Psoas muscle (tissue), 8 donors: Measurements from ENCODE around the gene ARHGAP35. TPM values are rescaled to one million over a fixed set of nuclear protein-coding genes. Genes with fewer than 3 reads are reported as not detected.

ENCODE experiments used
- ATAC-seq, 4 donors: fragments of 200-7000 bp; cut with Tn5 transposase; one replicate each; pipeline ENCODE4 v1.9.1; 2020; ENCODE audit warnings: moderate library complexity in 3 of 4, mild to moderate bottlenecking in 2 of 4
- DNase-seq, 2 donors: peaks; one replicate each; pipeline ENCODE4 v3.0.0-alpha.2; 2020
- H3K27ac ChIP-seq: fragments of 200-600 bp; one replicate; pipeline ENCODE4 v1.8.0; 2022
- H3K27me3 ChIP-seq, 3 donors: fragments of 200-600 bp in 1 of 3; one replicate each; pipeline versions ENCODE4 v1.6.1 to v1.8.0; 2013 to 2022; ENCODE audit warnings: low read length in 2 of 3, mild to moderate bottlenecking in 2 of 3, moderate library complexity in 1 of 3; ENCODE audit not compliant: insufficient read depth in 3 of 3
- H3K36me3 ChIP-seq, 2 donors: fragments of 200-600 bp in 1 of 2; one replicate each; pipeline versions ENCODE4 v1.6.1 to v1.8.0; 2013 to 2022; ENCODE audit warnings: low read depth in 1 of 2, mild to moderate bottlenecking in 1 of 2, moderate library complexity in 1 of 2; ENCODE audit not compliant: insufficient read depth in 1 of 2
- H3K4me1 ChIP-seq: fragments of 200-600 bp; one replicate; pipeline ENCODE4 v1.8.0; 2022
- H3K4me3 ChIP-seq: fragments of 200-600 bp; one replicate; pipeline ENCODE4 v1.8.0; 2022; ENCODE audit warnings: mild to moderate bottlenecking
- H3K9me3 ChIP-seq: fragments of 200-600 bp; one replicate; pipeline ENCODE4 v1.8.0; 2022
- CTCF ChIP-seq: fragments of 200-600 bp; IDR thresholded peaks from one replicate; pipeline ENCODE4 v1.8.0; 2022; ENCODE audit warnings: antibody characterized with exemption
- WGBS, 3 donors: extraction: QIAGEN DNeasy Blood & Tissue Kit; methylation state at CpG; one replicate each; pipeline versions ENCODE4 v1.1.6 to v1.1.7; 2013; 5-methylcytosine and 5-hydroxymethylcytosine counted together
- intact Hi-C, 2 donors: fragments of 100-400 bp; cut with DNase I; formaldehyde crosslinking; loops; one replicate each; pipeline versions ENCODE4 v1.11.0 to v1.14.2; 2022
- polyA plus RNA-seq, 3 donors: library from polyadenylated mRNA; stranded (reverse); fragments of 200-250 nt; gene quantifications; one replicate each; pipeline ENCODE4 v1.2.3, GENCODE V29; 2013
- total RNA-seq, 4 donors: library from RNA; stranded (reverse); fragmentation: NEBNext Ultra II Directional in 2 of 4; extraction: Animal tissue kit (Norgen Biotek cat#: 25700) in 2 of 4; gene quantifications; one replicate each; pipeline versions ENCODE4 v1.2.1 to v1.2.4, GENCODE V29; 2021 to 2023
- donor health status: healthy with polysubstance abuse.
- donor health status: DM: no; HTN: no; CAD: no; lungs with moderate emphysema.
- donor health status: Bipolar disorder and iron deficiency.
- donor health status: healthy.
- donor health status: DM: yes; HTN: yes; CAD: no.
- donor health status: DM: no; HTN: no; CAD: no.
- donor health status: DM: no; HTN: no; CAD: no.
- donor health status: DM: yes; HTN: yes; CAD: no.

The ARHGAP35 gene
- total and polyA plus RNA-seq, 7 donors, result 10.0 to 50.6 (median 31.1) TPM

- H3K36me3 ChIP-seq, result peaks cover under 1 to 73% of the 10 kb centered on the region in 2 donors
- no peak overlapping the region for H3K27ac ChIP-seq
- intact Hi-C loops, result no loop called here
These were observed 18.0 kb upstream of the ARHGAP35 start for GRCh38 chr19:46842791-46843190.

GRCh38 chr19:46844067-46844489 lies 16.7 kb upstream of the ARHGAP35 start:
- Histone ChIP-seq H3K4me3 (no peak overlapping the region), H3K27me3 (no peaks in the 10 kb centered on the region), H3K27ac (no peak overlapping the region), H3K36me3 (peaks cover 0 to 61% of the 10 kb centered on the region in 2 donors), H3K9me3 (no peaks in the 10 kb centered on the region), H3K4me1 (peaks cover 7% of the 10 kb centered on the region)
- intact Hi-C loops, result no loop called here
- DNase-seq (peak; percentile 3 to 8), ATAC-seq (no peak)
- 83 to 89% (median 88%) methylated on average over 9 of the region's 9 CpGs for WGBS, 3 donors
- no peak for TF ChIP-seq CTCF

More at GRCh38 chr19:46842791-46843190, 18.0 kb upstream of the ARHGAP35 start:
- WGBS, 3 donors, result 83 to 87% (median 87%) methylated on average over 11 of the region's 11 CpGs
- no peaks in the 10 kb centered on the region for H3K9me3 ChIP-seq
- H3K4me3 ChIP-seq, result no peak overlapping the region
- ATAC-seq (no peak), DNase-seq (peak in 1 of 2 donors; percentile 1)
- no peaks in the 10 kb centered on the region for H3K4me1 ChIP-seq
- TF ChIP-seq CTCF, result no peak
- no peaks in the 10 kb centered on the region for H3K27me3 ChIP-seq

DNA sequence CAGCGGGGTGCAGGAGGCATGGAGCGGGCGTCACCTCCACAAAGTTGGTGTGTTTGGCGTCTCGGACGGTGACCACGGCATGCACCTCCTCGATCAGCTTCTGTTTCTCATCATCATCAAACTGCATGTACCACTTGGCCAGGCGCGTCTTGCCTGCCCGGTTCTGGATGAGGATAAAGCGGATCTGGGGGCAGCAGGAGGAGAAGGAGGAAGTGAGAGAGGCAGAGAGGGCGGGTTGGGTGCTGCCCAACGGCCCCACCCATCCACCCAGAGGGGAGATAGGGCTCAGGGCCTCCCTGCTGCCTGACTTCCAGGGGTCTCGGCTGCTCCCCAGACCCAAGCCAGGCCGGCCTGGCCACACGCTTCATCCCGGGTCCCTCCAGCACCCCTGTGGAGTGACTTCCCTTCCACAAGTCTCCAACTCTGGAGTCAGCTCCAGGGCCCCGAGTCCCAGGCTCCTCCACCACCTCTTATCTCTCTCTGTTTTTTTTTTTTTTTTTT lies 14.8 kb upstream of the ARHGAP35 start:
- Histone ChIP-seq H3K4me3 (no peak overlapping the region), H3K4me1 (peaks cover 17% of the 10 kb centered on the region), H3K27ac (no peak overlapping the region), H3K9me3 (no peaks in the 10 kb centered on the region), H3K36me3 (peaks cover 0 to 49% of the 10 kb centered on the region in 2 donors), H3K27me3 (no peaks in the 10 kb centered on the region)
- no peak for DNase-seq
- 85 to 89% (median 86%) methylated on average over 17 to 19 of the region's 19 CpGs for WGBS, 3 donors
- intact Hi-C loops, result no loop called here
- no peak for TF ChIP-seq CTCF
- no peak for ATAC-seq

DNA sequence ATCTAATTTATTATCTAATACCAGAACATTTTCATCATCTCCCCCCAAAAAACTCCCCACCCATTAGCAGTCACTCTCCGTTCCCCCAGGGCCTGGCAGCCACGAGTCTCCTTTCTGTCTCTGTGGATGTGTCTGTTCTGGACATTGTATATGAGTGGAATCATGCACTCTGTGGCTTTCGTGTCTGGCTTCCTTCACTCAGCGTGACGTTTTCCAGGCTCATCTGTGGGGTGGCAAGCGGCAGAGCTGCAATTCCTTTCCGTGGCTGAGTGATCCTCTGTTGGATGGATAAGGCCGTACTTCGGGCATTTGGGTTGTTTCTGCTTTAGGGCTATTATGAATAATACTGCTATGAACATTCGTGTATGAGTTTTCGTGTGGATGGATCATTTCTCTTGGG lies 13.3 kb upstream of the ARHGAP35 start:
- no peak overlapping the region for H3K27ac ChIP-seq
- ATAC-seq (no peak), DNase-seq (no peak)
- no peaks in the 10 kb centered on the region for H3K9me3 ChIP-seq
- peaks cover 0 to 33% of the 10 kb centered on the region in 2 donors for H3K36me3 ChIP-seq
- 87 to 93% (median 89%) methylated on average over 11 of the region's 11 CpGs for WGBS, 3 donors
- H3K4me3 ChIP-seq, result no peak overlapping the region
- peaks cover 17% of the 10 kb centered on the region for H3K4me1 ChIP-seq
- no peak for TF ChIP-seq CTCF
- no peaks in the 10 kb centered on the region for H3K27me3 ChIP-seq
- intact Hi-C loops, result no loop called here

DNA sequence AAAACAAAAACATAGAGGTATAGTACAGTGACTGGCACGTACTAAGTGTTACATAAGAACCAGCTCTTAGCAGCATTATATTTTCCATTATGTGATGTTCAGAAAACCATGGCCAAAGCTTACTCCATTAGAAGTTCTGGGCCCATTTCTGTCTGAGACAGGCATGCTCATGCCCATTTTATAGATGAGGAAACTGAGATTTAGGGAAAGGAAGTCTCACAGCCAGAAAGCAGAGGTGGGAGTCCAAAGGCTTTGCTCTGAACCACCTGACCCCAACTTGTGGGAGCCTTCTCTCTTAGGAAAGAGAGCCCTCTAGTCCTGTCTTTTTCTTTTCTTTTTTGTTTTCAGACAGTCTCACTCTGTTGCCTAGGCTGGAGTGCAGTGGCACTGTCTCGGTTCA lies 12.4 kb upstream of the ARHGAP35 start:
- peaks cover 17% of the 10 kb centered on the region for H3K4me1 ChIP-seq
- H3K27ac ChIP-seq, result no peak overlapping the region
- DNase-seq (no peak), ATAC-seq (no peak)
- WGBS, 3 donors, result 84 to 89% (median 85%) methylated on average over 2 of the region's 2 CpGs
- no peak overlapping the region for H3K4me3 ChIP-seq
- H3K9me3 ChIP-seq, result no peaks in the 10 kb centered on the region
- H3K36me3 ChIP-seq, result peaks cover 0 to 25% of the 10 kb centered on the region in 2 donors
- no peaks in the 10 kb centered on the region for H3K27me3 ChIP-seq
- TF ChIP-seq CTCF, result no peak
- intact Hi-C loops, result no loop called here
